Gastrocnemius medialis (tissue), 4 donors: ENCODE measurements around the gene TUBB2A. TPM values are rescaled to one million over a fixed set of nuclear protein-coding genes. Genes with fewer than 3 reads are reported as not detected.
A peak's percentile ranks its signal among the peaks of the same experiment; 100 is the strongest.

Source experiments
- ATAC-seq, 2 donors: fragments of 150-250 bp; one replicate each; pipeline ENCODE4 v1.9.1; 2016
- DNase-seq, 2 donors: peaks; one replicate each; pipeline ENCODE4 v3.0.0-alpha.2; 2019
- H3K27ac ChIP-seq, 4 donors: fragments of 200-600 bp; sonication (generic); 1 replicate in 1 of 4; 2 replicates in 3 of 4; pipeline ENCODE4 v1.5.1; 2016 to 2018; ENCODE audit warnings: mild to moderate bottlenecking in 2 of 4, moderate library complexity in 1 of 4
- H3K27me3 ChIP-seq, 3 donors: fragments of 200-600 bp; sonication (generic) in 2 of 3; 1 replicate in 1 of 3; 2 replicates in 2 of 3; pipeline versions ENCODE4 v1.5.1 to v1.6.0; 2016 to 2019; ENCODE audit warnings: mild to moderate bottlenecking in 1 of 3, moderate library complexity in 1 of 3
- H3K36me3 ChIP-seq, 2 donors: fragments of 200-600 bp; sonication (generic) in 1 of 2; one replicate each; pipeline ENCODE4 v1.5.1; 2017 to 2018
- H3K4me1 ChIP-seq, 2 donors: fragments of 200-600 bp; sonication (generic) in 1 of 2; one replicate each; pipeline ENCODE4 v1.5.1; 2016 to 2017; ENCODE audit warnings: mild to moderate bottlenecking in 2 of 2
- H3K4me3 ChIP-seq, 4 donors: fragments of 200-600 bp; sonication (generic) in 3 of 4; 1 replicate in 1 of 4; 2 replicates in 3 of 4; pipeline ENCODE4 v1.5.1; 2016 to 2019; ENCODE audit warnings: mild to moderate bottlenecking in 2 of 4
- H3K9me3 ChIP-seq, 3 donors: fragments of 200-600 bp; sonication (generic) in 2 of 3; 1 replicate in 1 of 3; 2 replicates in 2 of 3; pipeline ENCODE4 v1.5.1; 2016 to 2019
- CTCF ChIP-seq, 5 experiments: fragments of 450-650 bp in 3 of 5; fragments of 200-600 bp in 2 of 5; sonication (generic) in 2 of 5; IDR thresholded peaks in 4 of 5; conservative IDR thresholded peaks in 1 of 5; 1 replicate in 4 of 5; 2 replicates in 1 of 5; pipeline ENCODE4 v1.5.1; 2016 to 2019; ENCODE audit warnings: antibody characterized with exemption in 5 of 5, mild to moderate bottlenecking in 3 of 5, moderate library complexity in 3 of 5
- POLR2A ChIP-seq, 2 donors: fragments of 450-650 bp; IDR thresholded peaks; one replicate each; pipeline ENCODE4 v1.6.1; 2017; ENCODE audit warnings: antibody characterized with exemption in 2 of 2, mild to moderate bottlenecking in 2 of 2, moderate library complexity in 2 of 2
- in situ Hi-C, 4 donors: fragments of 200-750 bp; cut with MboI; loops; one replicate each; pipeline versions ENCODE4 v1.15.0 to v1.8.0; 2017; ENCODE audit warnings: low sequenced_read_pairs in 4 of 4
- intact Hi-C: fragments of 100-400 bp; cut with DNase I; formaldehyde crosslinking; loops from one replicate; pipeline ENCODE4 v1.15.1; 2023; ENCODE audit warnings: low total_unique reads
- total RNA-seq, 4 donors: library from RNA; depleted of rRNA; stranded (reverse); fragments of >200 nt; gene quantifications; one replicate each; pipeline versions ENCODE4 v1.1.0 to v1.2.3, GENCODE V29; 2016

Gene TUBB2A
- 10 to 100 TPM; 18.9 to 53.1 (median 27.0) TPM for total RNA-seq

DNA sequence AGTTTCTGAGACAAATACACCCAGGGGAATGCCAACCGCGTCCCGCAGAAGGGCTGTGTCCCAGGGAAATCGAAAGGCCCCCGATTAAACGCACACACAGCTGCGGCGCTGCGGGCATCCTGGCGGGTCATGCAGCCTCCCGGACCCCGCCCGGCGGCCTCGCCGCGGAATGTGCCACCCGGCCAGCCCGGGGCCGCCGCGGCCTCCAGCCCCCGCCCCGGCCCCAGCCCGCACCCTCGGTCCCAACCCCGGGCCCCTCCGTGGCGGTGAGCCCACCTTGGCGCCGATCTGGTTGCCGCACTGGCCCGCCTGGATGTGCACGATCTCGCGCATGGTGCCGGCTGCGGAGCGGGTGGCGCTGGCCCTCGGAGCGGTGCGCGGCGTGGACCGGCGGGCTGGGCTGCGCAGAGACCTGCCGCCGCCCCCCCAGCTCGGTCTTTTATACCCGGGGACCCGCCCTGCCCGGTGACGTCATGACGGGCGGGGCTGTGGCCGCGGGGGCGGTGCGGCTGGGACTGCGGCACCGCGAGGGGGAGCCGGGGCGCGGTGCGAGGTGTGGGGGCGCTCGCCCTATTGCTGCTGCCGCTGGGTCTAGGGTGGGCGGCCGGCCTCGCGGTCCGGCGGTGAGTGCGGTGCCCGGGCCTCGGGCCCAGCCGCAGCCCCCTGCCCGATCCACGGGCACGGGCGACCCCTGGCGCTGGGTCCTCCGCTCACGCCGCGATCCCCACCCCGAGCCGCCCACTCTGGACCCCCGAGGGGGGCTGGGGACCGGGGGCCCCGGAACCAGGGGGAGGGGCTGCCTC, at the start of gene TUBB2A:
TUBB2A (minus strand) TSS at position 414 of the 803 bp plus-strand sequence; CDS start at position 333, 81 bp downstream.
- ATAC-seq: peak; percentile 81 to 85
- H3K27me3 ChIP-seq: no peaks in the 10 kb centered on the region
- no peaks in the 10 kb centered on the region for H3K9me3 ChIP-seq
- in situ Hi-C loops (no loop called here), intact Hi-C loops (loop anchor here (2.0 to 5.0 kb wide), 2 partner anchors 39 to 70 kb away; partner anchors contain the start of genes BPHL and TUBB2B)
- peak; percentile 57 to 69 for DNase-seq
- peak within 1 kb of the TSS; percentile 74 to 96 (median 87) for H3K4me3 ChIP-seq
- TF ChIP-seq POLR2A (IDR thresholded peaks at IDR 0.05): peak; percentile 91 to 97
- TF ChIP-seq CTCF (IDR thresholded peaks at IDR 0.05 in 4 of 5, conservative IDR thresholded peaks at IDR 0.05 in 1 of 5): peak in 4 of 5 experiments; percentile 37 to 70 (median 56)
- H3K27ac ChIP-seq: peak within 1 kb of the TSS; percentile 87 to 93 (median 90)
- peaks cover 0 to 5% of the 10 kb centered on the region in 2 donors for H3K4me1 ChIP-seq
- no peaks in the 10 kb centered on the region for H3K36me3 ChIP-seq

DNA sequence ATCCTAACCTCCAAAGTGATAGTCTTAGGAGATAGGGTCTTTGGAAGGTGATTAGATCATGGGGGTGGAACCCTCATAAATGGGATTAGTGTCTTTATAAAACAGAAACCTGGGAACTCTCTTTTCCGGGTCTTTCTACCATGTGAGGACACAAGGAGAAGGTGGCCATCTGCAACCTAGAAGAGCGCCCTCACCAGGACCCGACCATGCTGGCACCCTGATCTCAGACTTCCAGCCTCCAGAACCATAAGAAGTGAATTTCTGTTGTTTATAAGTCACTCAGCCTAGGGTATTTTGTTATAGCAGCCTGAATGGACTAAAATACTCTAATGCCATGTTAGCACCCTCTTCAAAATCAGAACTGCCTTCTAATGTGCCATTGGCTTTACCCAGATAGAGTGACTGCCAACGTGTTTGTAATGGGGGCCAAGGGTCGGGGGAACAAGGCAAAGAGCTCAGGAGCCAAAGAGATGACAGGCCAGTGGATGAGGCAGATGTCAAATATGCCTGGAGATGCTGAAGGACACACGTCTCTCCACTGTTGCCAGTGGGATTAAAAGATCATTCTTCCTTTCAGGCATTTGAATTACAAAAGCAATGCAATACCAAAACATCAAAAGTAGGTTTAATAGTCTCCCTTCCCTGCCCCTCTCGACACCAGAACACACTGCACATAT, 49.1 kb upstream of the TUBB2A start:
- in situ Hi-C loops: no loop called here
- Histone ChIP-seq H3K36me3 (no peaks in the 10 kb centered on the region), H3K4me1 (no peaks in the 10 kb centered on the region), H3K27ac (no peak overlapping the region), H3K9me3 (no peaks in the 10 kb centered on the region), H3K4me3 (no peak overlapping the region), H3K27me3 (peaks cover 0 to 26% (median 8%) of the 10 kb centered on the region in 3 donors)
- no peak for ATAC-seq
- intact Hi-C loops: no loop called here
- no peak for DNase-seq
- TF ChIP-seq POLR2A (IDR thresholded peaks at IDR 0.05) (no peak), CTCF (IDR thresholded peaks at IDR 0.05 in 4 of 5, conservative IDR thresholded peaks at IDR 0.05 in 1 of 5) (no peak)

GRCh38 chr6:3205913-3206312, 48.6 kb upstream of the TUBB2A start:
- Histone ChIP-seq H3K4me1 (no peaks in the 10 kb centered on the region), H3K36me3 (no peaks in the 10 kb centered on the region), H3K27ac (no peak overlapping the region), H3K4me3 (no peak overlapping the region), H3K27me3 (peaks cover 0 to 20% (median 8%) of the 10 kb centered on the region in 3 donors), H3K9me3 (no peaks in the 10 kb centered on the region)
- no peak for DNase-seq
- intact Hi-C loops: no loop called here
- TF ChIP-seq POLR2A (IDR thresholded peaks at IDR 0.05) (no peak), CTCF (IDR thresholded peaks at IDR 0.05 in 4 of 5, conservative IDR thresholded peaks at IDR 0.05 in 1 of 5) (no peak)
- ATAC-seq: peak in 1 of 2 donors; percentile 23
- in situ Hi-C loops: no loop called here

GRCh38 chr6:3204921-3205320, 47.6 kb upstream of the TUBB2A start:
- intact Hi-C loops: no loop called here
- no peak for TF ChIP-seq CTCF (IDR thresholded peaks at IDR 0.05 in 4 of 5, conservative IDR thresholded peaks at IDR 0.05 in 1 of 5)
- TF ChIP-seq POLR2A (IDR thresholded peaks at IDR 0.05): no peak
- Histone ChIP-seq H3K9me3 (no peaks in the 10 kb centered on the region), H3K4me1 (no peaks in the 10 kb centered on the region), H3K36me3 (no peaks in the 10 kb centered on the region), H3K4me3 (no peak overlapping the region), H3K27ac (no peak overlapping the region), H3K27me3 (peaks cover 0 to 19% (median 8%) of the 10 kb centered on the region in 3 donors)
- ATAC-seq (no peak), DNase-seq (no peak)
- in situ Hi-C loops: no loop called here
